NCI-H748 (cell line): Measurements from ENCODE around the gene SLC39A11.
"Not testable (repeated sequence)": the region's sequence is repeated elsewhere in the genome, so short reads cannot be mapped to it uniquely, and the experiment has no call there.

Source experiments
- DNase-seq: peaks from one replicate; lab custom pipeline; 2025; ENCODE audit not compliant: unreplicated experiment; lab: John Stamatoyannopoulos, UW

Gene SLC39A11

GRCh38 chr17:72765368-72766153 is 326.9 kb downstream of the SLC39A11 start:
- no peak for DNase-seq

- no peak for DNase-seq
These were observed 327.9 kb downstream of the SLC39A11 start for GRCh38 chr17:72764632-72765041.

- DNase-seq: no peak
These were observed 328.5 kb downstream of the SLC39A11 start for GRCh38 chr17:72763981-72764380.

- not testable (repeated sequence) for DNase-seq
These were observed 330.5 kb downstream of the SLC39A11 start for GRCh38 chr17:72761893-72762575.

- no peak for DNase-seq
These were observed 331.1 kb downstream of the SLC39A11 start for GRCh38 chr17:72761431-72761830.

- DNase-seq: no peak
These were observed 332.1 kb downstream of the SLC39A11 start for GRCh38 chr17:72760368-72760767.

GRCh38 chr17:72759301-72759700 is 333.2 kb downstream of the SLC39A11 start:
- DNase-seq: no peak

- no peak for DNase-seq
These were observed 336.2 kb downstream of the SLC39A11 start for GRCh38 chr17:72756256-72756655.

- no peak for DNase-seq
These were observed 338.0 kb downstream of the SLC39A11 start for GRCh38 chr17:72754513-72754912.

GRCh38 chr17:72751746-72752145 is 340.7 kb downstream of the SLC39A11 start:
- no peak for DNase-seq

GRCh38 chr17:72749119-72749572 is 343.3 kb downstream of the SLC39A11 start:
- DNase-seq: no peak

- DNase-seq: no peak
These were observed 345.0 kb downstream of the SLC39A11 start for GRCh38 chr17:72747501-72747900.

GRCh38 chr17:72745241-72745640 is 347.2 kb downstream of the SLC39A11 start:
- DNase-seq: no peak

GRCh38 chr17:72743037-72743467 is 349.4 kb downstream of the SLC39A11 start:
- no peak for DNase-seq

GRCh38 chr17:72737151-72737690 is 355.3 kb downstream of the SLC39A11 start:
- no peak for DNase-seq

GRCh38 chr17:72735592-72735991 is 356.9 kb downstream of the SLC39A11 start:
- no peak for DNase-seq

GRCh38 chr17:72735048-72735447 is 357.4 kb downstream of the SLC39A11 start:
- no peak for DNase-seq

- DNase-seq: no peak
These were observed 357.9 kb downstream of the SLC39A11 start for GRCh38 chr17:72734613-72735012.

GRCh38 chr17:72733619-72734282 is 358.7 kb downstream of the SLC39A11 start:
- no peak for DNase-seq

- no peak for DNase-seq
These were observed 359.4 kb downstream of the SLC39A11 start for GRCh38 chr17:72732893-72733618.

GRCh38 chr17:72730077-72730476 is 362.4 kb downstream of the SLC39A11 start:
- no peak for DNase-seq
